GM12873 (cell line): ENCODE results near the gene PEX14.

Experiments used
- TF ChIP-seq, protein P1 (sequence below): IDR thresholded peaks from 2 replicates; pipeline ENCODE4 v1.5.1; 2012; ENCODE audit warnings: low read depth, mild to moderate bottlenecking, moderate library complexity, low read length, control low read depth; ENCODE audit not compliant: insufficient read depth; ENCODE audit errors: missing control alignments

Gene PEX14

DNA sequence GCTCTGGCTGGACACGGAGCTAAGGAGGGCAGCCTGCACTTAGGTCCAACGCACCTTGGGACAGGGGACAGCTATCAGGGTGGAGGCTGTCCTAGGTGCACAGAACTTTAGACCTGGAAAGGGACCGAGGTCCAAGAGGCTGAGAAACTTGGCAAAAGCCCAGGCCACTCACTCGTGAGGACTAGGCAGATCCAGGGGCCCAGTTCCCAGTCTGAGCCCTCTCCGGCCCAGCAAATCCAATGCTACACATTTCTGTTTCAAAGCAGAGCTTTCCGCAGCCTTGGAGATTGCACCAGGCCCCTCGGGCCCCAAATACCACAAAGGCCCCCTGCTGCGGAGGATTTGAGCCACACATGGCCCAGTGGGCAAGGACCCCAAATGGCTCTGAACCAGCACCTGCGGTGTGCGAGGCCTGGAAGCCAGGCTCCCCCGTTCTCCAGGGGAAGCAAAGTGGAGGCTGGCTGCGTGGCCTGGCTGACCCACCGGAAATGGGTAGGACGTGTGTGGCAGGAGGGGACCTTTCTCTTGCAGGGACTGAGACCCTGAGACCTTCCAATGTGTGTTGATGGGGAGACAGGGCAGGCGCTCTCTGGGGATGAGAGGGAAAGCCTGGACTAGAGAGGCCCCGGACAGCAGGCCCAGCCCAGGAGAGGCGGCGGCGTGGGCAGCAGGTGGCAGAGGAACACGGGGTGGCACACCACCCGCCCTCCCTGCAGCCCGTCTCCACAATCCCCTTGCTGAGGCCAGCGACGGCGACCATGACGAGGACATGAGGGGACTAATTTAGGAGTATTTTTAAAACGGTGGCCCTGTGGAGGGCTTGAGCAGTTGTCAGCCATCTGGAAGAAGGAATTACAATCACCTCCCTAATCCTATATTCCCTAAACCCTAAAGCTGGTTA, 203.0 kb downstream of the PEX14 start:
- TF ChIP-seq, protein P1, sequence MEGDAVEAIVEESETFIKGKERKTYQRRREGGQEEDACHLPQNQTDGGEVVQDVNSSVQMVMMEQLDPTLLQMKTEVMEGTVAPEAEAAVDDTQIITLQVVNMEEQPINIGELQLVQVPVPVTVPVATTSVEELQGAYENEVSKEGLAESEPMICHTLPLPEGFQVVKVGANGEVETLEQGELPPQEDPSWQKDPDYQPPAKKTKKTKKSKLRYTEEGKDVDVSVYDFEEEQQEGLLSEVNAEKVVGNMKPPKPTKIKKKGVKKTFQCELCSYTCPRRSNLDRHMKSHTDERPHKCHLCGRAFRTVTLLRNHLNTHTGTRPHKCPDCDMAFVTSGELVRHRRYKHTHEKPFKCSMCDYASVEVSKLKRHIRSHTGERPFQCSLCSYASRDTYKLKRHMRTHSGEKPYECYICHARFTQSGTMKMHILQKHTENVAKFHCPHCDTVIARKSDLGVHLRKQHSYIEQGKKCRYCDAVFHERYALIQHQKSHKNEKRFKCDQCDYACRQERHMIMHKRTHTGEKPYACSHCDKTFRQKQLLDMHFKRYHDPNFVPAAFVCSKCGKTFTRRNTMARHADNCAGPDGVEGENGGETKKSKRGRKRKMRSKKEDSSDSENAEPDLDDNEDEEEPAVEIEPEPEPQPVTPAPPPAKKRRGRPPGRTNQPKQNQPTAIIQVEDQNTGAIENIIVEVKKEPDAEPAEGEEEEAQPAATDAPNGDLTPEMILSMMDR = no peak

DNA sequence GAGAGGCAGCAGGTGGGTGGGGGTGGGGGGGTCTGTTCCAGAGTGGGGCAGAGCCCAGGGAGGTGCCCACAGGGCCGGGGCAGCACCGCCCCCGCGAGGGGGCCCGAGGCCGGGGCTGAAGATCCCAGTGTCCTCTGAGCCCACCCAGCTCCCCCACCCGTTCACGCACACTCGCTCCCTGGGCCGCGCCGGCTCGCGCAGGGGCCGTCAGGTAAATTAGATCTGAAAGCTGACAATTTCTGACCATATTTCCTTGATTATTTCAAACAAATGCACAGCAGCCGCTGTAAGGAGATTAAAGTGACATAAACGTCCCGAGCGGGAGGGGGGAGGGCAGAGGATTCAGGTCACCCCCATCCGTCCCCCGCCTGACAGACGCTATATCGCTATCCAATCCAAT, 203.7 kb downstream of the PEX14 start:
- TF ChIP-seq, protein P1 = no peak

DNA sequence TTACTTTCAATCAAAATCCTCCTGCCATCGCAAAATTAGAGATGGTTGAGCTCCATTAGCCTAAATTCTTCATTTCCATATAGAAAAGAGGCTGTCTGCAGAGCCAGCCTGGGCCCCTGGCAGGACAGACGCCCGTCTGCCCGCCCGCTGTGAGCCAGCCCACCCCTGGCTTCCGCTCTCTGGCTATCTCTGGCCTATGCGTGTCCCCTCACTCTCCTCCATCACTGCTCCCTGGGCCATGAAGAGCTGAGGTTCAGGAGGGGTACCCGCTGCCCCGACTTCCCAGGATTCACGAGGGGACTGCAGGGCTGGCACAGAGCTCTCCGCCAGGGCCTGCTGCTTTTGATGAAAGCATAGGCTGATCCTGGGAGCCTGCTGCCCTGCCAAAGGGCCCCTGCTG, 204.1 kb downstream of the PEX14 start:
- TF ChIP-seq, protein P1 = no peak

DNA sequence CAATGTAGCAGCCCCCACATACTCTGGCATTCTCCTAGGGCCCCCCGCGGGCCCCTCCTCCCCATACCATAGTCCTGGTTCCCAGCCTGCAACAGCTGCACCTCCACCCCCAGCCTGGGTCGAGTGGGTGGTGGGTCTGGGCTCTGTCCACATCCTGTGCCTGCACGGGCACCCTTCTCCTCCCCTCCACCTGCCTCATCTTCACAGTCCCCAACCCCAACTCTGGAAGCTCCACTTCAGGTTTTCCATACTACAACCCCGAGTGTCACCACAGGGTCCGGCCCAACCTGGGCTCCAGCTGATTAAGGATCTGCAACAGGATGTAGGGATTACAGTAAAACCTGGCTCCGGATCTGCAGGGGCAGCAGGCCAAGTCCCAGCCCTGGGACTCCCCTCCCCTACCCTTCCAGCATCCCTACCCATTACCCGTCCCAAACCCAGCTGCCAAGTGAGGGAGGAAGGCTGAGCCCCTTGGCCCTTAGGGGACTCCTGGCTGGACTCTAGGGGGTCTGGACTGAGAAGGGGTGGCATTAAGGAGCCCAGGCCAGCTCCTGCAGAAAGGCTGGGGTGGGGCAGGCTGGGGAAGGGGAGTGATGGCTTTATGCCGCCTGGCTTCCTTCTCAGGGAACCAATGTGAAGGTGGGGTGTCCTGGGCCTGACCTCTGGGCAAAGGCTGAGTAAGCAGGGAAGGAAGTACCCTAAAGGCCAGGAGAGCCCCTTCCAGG, 204.9 kb downstream of the PEX14 start:
- TF ChIP-seq, protein P1 = no peak
